Heart left ventricle (tissue), 13 donors: ENCODE measurements around the gene BET1L.

Experiments used
- CTCF ChIP-seq, 12 donors: fragments of 200-600 bp; sonication (generic) in 4 of 12; IDR thresholded peaks; one replicate each; pipeline versions ENCODE4 v1.5.0 to v1.8.0; 2018 to 2022; ENCODE audit warnings: antibody characterized with exemption in 12 of 12, mild to moderate bottlenecking in 5 of 12
- POLR2A ChIP-seq, 2 donors: fragments of 450-650 bp; IDR thresholded peaks; one replicate each; pipeline ENCODE4 v1.6.1; 2017; ENCODE audit warnings: antibody characterized with exemption in 2 of 2, mild to moderate bottlenecking in 2 of 2, moderate library complexity in 2 of 2
- donor health status: ischemic (EF 13 %, LVEDD 7.1; RV severe dilation, severe dysfunction).
- donor health status: DM: no; HTN: yes; CAD: no.
- donor health status: DM: no; HTN: no; CAD: no.
- donor health status: ischemic (EF 25% LVEDD 6.9; RV normal size, moderate dysfunction).
- donor health status: ischemic (EF 25% LVEDD 5.7; RV mildly dilated, moderate dysfunction).
- donor health status: ischemic (EF 35%, LVEDD 5.7; RV mildly dilated, moderate dysfunction).
- donor health status: nonischemic (EF 11% LVEDD 7.7; RV severe dilation, severe dysfunction).
- donor health status: DM: yes; HTN: yes; CAD: no.
- donor health status: PGD.
- donor health status: ischemic (EF 29% LVEDD 5.4; RV normal size, mild dysfunction).
- donor health status: nonischemic (EF 23%, LVEDD 6.1; RV moderate dilation, normal function).

- no peak for TF ChIP-seq POLR2A (IDR thresholded peaks at IDR 0.05)
- no peak for TF ChIP-seq CTCF (IDR thresholded peaks at IDR 0.05)
Observed at GRCh38 chr11:240315-240714, 33.1 kb upstream of the BET1L start.
